Activated T-helper 1 cell treated with anti-CD3 and anti-CD28 coated beads, Interleukin-2, amount 50 U/mL, for 16 hours (primary cell): Measurements from ENCODE around the gene FAM78A.
"Not testable (repeated sequence)": the region's sequence is repeated elsewhere in the genome, so short reads cannot be mapped to it uniquely, and the experiment has no call there.

Source experiments
- DNase-seq, 2 donors: peaks; one replicate each; pipeline ENCODE4 v3.0.0-alpha.2; 2020; ENCODE audit warnings: low read depth in 1 of 2, low spot score in 1 of 2

FAM78A gene

GRCh38 chr9:131282175-131282574, 5.9 kb upstream of the FAM78A start:
- DNase-seq = no peak

- no peak for DNase-seq
These were observed 5.0 kb upstream of the FAM78A start for GRCh38 chr9:131281119-131281965.

GRCh38 chr9:131280660-131281059, 4.3 kb upstream of the FAM78A start:
- DNase-seq = no peak

- DNase-seq = no peak
These were observed 3.7 kb upstream of the FAM78A start for GRCh38 chr9:131279863-131280570.

- no peak for DNase-seq
These were observed 3.0 kb upstream of the FAM78A start for GRCh38 chr9:131279196-131279862.

- DNase-seq = no peak
These were observed 2.4 kb upstream of the FAM78A start for GRCh38 chr9:131278702-131279111.

GRCh38 chr9:131277910-131278701, 1.8 kb upstream of the FAM78A start:
- peak; percentile 30 to 57 for DNase-seq

- DNase-seq = no peak
These were observed 1.1 kb upstream of the FAM78A start for GRCh38 chr9:131277287-131277909.

- no peak for DNase-seq
These were observed 579 bp upstream of the FAM78A start for GRCh38 chr9:131276891-131277286.

GRCh38 chr9:131275332-131276093, 797 bp downstream of the FAM78A start:
- no peak for DNase-seq

GRCh38 chr9:131274674-131275331, 1.5 kb downstream of the FAM78A start:
- DNase-seq = no peak

- no peak for DNase-seq
These were observed 2.2 kb downstream of the FAM78A start for GRCh38 chr9:131273856-131274673.

- no peak for DNase-seq
These were observed 3.0 kb downstream of the FAM78A start for GRCh38 chr9:131273146-131273855.

GRCh38 chr9:131272212-131272611, 4.1 kb downstream of the FAM78A start:
- no peak for DNase-seq

GRCh38 chr9:131271506-131271931, 4.8 kb downstream of the FAM78A start:
- DNase-seq = no peak

- not testable (repeated sequence) for DNase-seq
These were observed 5.4 kb downstream of the FAM78A start for GRCh38 chr9:131271016-131271273.

GRCh38 chr9:131270171-131271015, 5.9 kb downstream of the FAM78A start:
- DNase-seq = no peak
